HepG2 (cell line): ENCODE measurements around the gene MAN2A1. TPM values are rescaled to one million over a fixed set of nuclear protein-coding genes. Genes with fewer than 3 reads are reported as not detected.

ENCODE experiments used
- CAMTA2 ChIP-seq: sonication (generic); formaldehyde crosslinking; IDR thresholded peaks from 2 replicates; pipeline ENCODE4 v1.4.0; 2020; ENCODE audit warnings: mild to moderate bottlenecking, missing genetic modification reagents, borderline replicate concordance
- FOXJ3 ChIP-seq: sonication (generic); formaldehyde crosslinking; IDR thresholded peaks from 2 replicates; pipeline ENCODE4 v1.4.0; 2020; ENCODE audit warnings: missing genetic modification reagents, mild to moderate bottlenecking, borderline replicate concordance
- FOXP1 ChIP-seq, 2 experiments: fragments of 450-650 bp in 1 of 2; IDR thresholded peaks; 2 replicates each; pipeline ENCODE4 v1.6.1; 2017 to 2018; ENCODE audit warnings: antibody characterized with exemption in 1 of 2
- GPN1 ChIP-seq: sonication (generic); formaldehyde crosslinking; IDR thresholded peaks from 2 replicates; pipeline ENCODE4 v1.5.1; 2020; ENCODE audit warnings: missing genetic modification reagents, borderline replicate concordance
- HNF4G ChIP-seq, 2 experiments: sonication (generic) in 1 of 2; formaldehyde crosslinking in 1 of 2; IDR thresholded peaks; 2 replicates each; pipeline versions ENCODE4 v1.4.0 to v1.6.1; 2011 to 2020; ENCODE audit warnings: borderline replicate concordance in 2 of 2, low read depth in 2 of 2, mild to moderate bottlenecking in 2 of 2, low read length in 1 of 2, missing genetic modification reagents in 1 of 2, moderate library complexity in 1 of 2
- HOMEZ ChIP-seq: IDR thresholded peaks from 2 replicates; pipeline ENCODE4 v1.6.1; 2016; ENCODE audit warnings: low read depth
- MLXIP ChIP-seq: sonication (generic); formaldehyde crosslinking; IDR thresholded peaks from 2 replicates; pipeline ENCODE4 v1.9.0; 2021; ENCODE audit warnings: missing genetic modification reagents, borderline replicate concordance
- NFIC ChIP-seq: IDR thresholded peaks from 2 replicates; pipeline ENCODE4 v1.6.1; 2012; ENCODE audit warnings: mild to moderate bottlenecking, low read length, inconsistent platforms
- NONO ChIP-seq, 2 experiments: fragments of 450-650 bp in 1 of 2; sonication (generic) in 1 of 2; formaldehyde crosslinking in 1 of 2; IDR thresholded peaks in 1 of 2; conservative IDR thresholded peaks in 1 of 2; 2 replicates each; pipeline versions ENCODE4 v1.6.1 to v1.8.0; 2017 to 2022; ENCODE audit warnings: mild to moderate bottlenecking in 1 of 2, missing genetic modification reagents in 1 of 2, moderate library complexity in 1 of 2
- SIN3A ChIP-seq: IDR thresholded peaks from 2 replicates; pipeline ENCODE4 v1.6.1; 2011; ENCODE audit warnings: low read depth, mild to moderate bottlenecking, control low read depth, low read length, borderline replicate concordance
- ZNF251 ChIP-seq: sonication (generic); formaldehyde crosslinking; IDR thresholded peaks from 2 replicates; pipeline ENCODE4 v1.9.0; 2021; ENCODE audit warnings: mild to moderate bottlenecking, missing genetic modification reagents
- ZNF34 ChIP-seq: sonication (generic); formaldehyde crosslinking; IDR thresholded peaks from 2 replicates; pipeline ENCODE4 v1.4.0; 2020; ENCODE audit warnings: mild to moderate bottlenecking, missing genetic modification reagents, borderline replicate concordance
- ZNF639 ChIP-seq: conservative IDR thresholded peaks from 2 replicates; pipeline ENCODE4 v1.6.1; 2018; ENCODE audit warnings: missing genetic modification reagents
- ZSCAN31 ChIP-seq: sonication (generic); formaldehyde crosslinking; IDR thresholded peaks from 2 replicates; pipeline ENCODE4 v1.5.0; 2020; ENCODE audit warnings: low read depth, mild to moderate bottlenecking, missing genetic modification reagents
- polyA plus RNA-seq, 8 experiments: library from polyadenylated mRNA; depleted of rRNA in 3 of 8; stranded (reverse) in 7 of 8; unstranded in 1 of 8; fragments of >200 nt; fragmentation: Illumina TruSeq in 4 of 8; extraction: Trizol in 4 of 8; gene quantifications; 2 replicates each; pipeline versions ENCODE4 v1.2.1 to v1.2.3, GENCODE V29; 2011 to 2016; ENCODE audit warnings: low read depth in 4 of 8, missing spikeins in 1 of 8, mixed read lengths in 1 of 8; ENCODE audit not compliant: insufficient read depth in 1 of 8
- total RNA-seq, 5 experiments: library from RNA; depleted of rRNA; stranded (reverse); fragments of >200 nt; fragmentation: Illumina TruSeq; extraction: Trizol; gene quantifications; 2 replicates each; pipeline ENCODE4 v1.2.3, GENCODE V29; 2016; ENCODE audit warnings: low read depth in 1 of 5
- TF ChIP-seq, protein P1 (sequence below): sonication (generic); formaldehyde crosslinking; IDR thresholded peaks from 2 replicates; pipeline ENCODE4 v1.4.0; 2020; ENCODE audit warnings: missing genetic modification reagents
- TF ChIP-seq, protein P2 (sequence below): sonication (generic); formaldehyde crosslinking; IDR thresholded peaks from 2 replicates; pipeline ENCODE4 v1.4.0; 2020; ENCODE audit warnings: missing genetic modification reagents, borderline replicate concordance

MAN2A1 gene
- total and polyA plus RNA-seq, 2 of the 13 experiments (the other 11 are each of a cell fraction or from before 2014, with no cell fraction given): 56.2 to 80.5 TPM

GRCh38 chr5:109900911-109901627, 211.3 kb downstream of the MAN2A1 start (continued):
- TF ChIP-seq CAMTA2 (no peak), HOMEZ (CRISPR knock-in tag) (peak; percentile 44; the same call in 1 of the 2 replicates), MLXIP (CRISPR knock-in tag) (no peak), FOXJ3 (peak; percentile 81; the same call in 1 of the 2 replicates), NFIC (peak; percentile 98), ZSCAN31 (CRISPR knock-in tag) (peak; percentile 50; the same call in 1 of the 2 replicates), SIN3A (no peak), NONO (IDR thresholded peaks at IDR 0.05) (no peak), NONO (CRISPR knock-in tag; conservative IDR thresholded peaks at IDR 0.05) (peak; percentile 64), ZNF251 (no peak), GPN1 (no peak), ZNF639 (CRISPR knock-in tag) (no peak), HNF4G (IDR thresholded peaks at IDR 0.05; ENCODE audit: borderline replicate concordance, low read depth, low read length) (peak; percentile 92), HNF4G (CRISPR knock-in tag; IDR thresholded peaks at IDR 0.05; ENCODE audit: borderline replicate concordance, low read depth) (no peak; the same call in 1 of the 2 replicates), FOXP1 (IDR thresholded peaks at IDR 0.05) (no peak), FOXP1 (CRISPR knock-in tag; IDR thresholded peaks at IDR 0.05) (peak; percentile 82), ZNF34 (no peak; the same call in 1 of the 2 replicates)
- TF ChIP-seq, protein P1, sequence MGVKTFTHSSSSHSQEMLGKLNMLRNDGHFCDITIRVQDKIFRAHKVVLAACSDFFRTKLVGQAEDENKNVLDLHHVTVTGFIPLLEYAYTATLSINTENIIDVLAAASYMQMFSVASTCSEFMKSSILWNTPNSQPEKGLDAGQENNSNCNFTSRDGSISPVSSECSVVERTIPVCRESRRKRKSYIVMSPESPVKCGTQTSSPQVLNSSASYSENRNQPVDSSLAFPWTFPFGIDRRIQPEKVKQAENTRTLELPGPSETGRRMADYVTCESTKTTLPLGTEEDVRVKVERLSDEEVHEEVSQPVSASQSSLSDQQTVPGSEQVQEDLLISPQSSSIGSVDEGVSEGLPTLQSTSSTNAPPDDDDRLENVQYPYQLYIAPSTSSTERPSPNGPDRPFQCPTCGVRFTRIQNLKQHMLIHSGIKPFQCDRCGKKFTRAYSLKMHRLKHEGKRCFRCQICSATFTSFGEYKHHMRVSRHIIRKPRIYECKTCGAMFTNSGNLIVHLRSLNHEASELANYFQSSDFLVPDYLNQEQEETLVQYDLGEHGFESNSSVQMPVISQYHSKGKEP (CRISPR knock-in tag): no peak
- TF ChIP-seq, protein P2, sequence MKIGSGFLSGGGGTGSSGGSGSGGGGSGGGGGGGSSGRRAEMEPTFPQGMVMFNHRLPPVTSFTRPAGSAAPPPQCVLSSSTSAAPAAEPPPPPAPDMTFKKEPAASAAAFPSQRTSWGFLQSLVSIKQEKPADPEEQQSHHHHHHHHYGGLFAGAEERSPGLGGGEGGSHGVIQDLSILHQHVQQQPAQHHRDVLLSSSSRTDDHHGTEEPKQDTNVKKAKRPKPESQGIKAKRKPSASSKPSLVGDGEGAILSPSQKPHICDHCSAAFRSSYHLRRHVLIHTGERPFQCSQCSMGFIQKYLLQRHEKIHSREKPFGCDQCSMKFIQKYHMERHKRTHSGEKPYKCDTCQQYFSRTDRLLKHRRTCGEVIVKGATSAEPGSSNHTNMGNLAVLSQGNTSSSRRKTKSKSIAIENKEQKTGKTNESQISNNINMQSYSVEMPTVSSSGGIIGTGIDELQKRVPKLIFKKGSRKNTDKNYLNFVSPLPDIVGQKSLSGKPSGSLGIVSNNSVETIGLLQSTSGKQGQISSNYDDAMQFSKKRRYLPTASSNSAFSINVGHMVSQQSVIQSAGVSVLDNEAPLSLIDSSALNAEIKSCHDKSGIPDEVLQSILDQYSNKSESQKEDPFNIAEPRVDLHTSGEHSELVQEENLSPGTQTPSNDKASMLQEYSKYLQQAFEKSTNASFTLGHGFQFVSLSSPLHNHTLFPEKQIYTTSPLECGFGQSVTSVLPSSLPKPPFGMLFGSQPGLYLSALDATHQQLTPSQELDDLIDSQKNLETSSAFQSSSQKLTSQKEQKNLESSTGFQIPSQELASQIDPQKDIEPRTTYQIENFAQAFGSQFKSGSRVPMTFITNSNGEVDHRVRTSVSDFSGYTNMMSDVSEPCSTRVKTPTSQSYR (CRISPR knock-in tag): peak; percentile 98
